Measurements from ENCODE around the gene GDI2.

DNA sequence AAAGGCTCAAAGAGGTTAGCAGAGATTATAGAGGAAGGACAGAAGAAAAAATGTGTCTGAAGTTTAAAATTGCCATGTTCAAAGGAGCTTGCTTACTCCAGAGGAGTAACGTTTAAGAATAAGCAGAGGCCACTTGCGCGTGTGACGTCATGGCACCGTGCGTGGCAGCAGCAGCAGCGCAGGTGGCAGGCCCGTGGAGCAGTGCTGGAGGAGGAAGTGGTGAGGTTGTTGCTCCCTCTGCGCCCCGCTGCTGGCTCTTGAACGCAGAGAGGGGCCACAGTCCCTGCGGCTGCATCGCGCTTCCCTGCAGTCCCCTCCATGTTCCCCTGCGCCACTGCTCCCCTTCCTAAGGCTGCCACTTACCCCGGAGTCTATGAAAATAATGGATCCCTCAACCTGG lies 37.5 kb downstream of the GDI2 start:
- TF ChIP-seq, protein P1, sequence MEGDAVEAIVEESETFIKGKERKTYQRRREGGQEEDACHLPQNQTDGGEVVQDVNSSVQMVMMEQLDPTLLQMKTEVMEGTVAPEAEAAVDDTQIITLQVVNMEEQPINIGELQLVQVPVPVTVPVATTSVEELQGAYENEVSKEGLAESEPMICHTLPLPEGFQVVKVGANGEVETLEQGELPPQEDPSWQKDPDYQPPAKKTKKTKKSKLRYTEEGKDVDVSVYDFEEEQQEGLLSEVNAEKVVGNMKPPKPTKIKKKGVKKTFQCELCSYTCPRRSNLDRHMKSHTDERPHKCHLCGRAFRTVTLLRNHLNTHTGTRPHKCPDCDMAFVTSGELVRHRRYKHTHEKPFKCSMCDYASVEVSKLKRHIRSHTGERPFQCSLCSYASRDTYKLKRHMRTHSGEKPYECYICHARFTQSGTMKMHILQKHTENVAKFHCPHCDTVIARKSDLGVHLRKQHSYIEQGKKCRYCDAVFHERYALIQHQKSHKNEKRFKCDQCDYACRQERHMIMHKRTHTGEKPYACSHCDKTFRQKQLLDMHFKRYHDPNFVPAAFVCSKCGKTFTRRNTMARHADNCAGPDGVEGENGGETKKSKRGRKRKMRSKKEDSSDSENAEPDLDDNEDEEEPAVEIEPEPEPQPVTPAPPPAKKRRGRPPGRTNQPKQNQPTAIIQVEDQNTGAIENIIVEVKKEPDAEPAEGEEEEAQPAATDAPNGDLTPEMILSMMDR (IDR thresholded peaks at IDR 0.05) = no peak
- no peak for TF ChIP-seq EP300 (IDR thresholded peaks at IDR 0.05; ENCODE audit: low read depth)
- TF ChIP-seq POLR2A (IDR thresholded peaks at IDR 0.05) = no peak
- TF ChIP-seq POLR2AphosphoS5 (IDR thresholded peaks at IDR 0.05) = no peak

All from transverse colon (tissue), 4 donors.